NOMO-1 treated with DMSO at 0.1 percent for 48 hours (cell line): ENCODE data around the gene PPARA.

ENCODE experiments used
- DNase-seq: peaks from one replicate; lab custom pipeline; 2025; ENCODE audit not compliant: unreplicated experiment; lab: John Stamatoyannopoulos, UW

The PPARA gene

DNA sequence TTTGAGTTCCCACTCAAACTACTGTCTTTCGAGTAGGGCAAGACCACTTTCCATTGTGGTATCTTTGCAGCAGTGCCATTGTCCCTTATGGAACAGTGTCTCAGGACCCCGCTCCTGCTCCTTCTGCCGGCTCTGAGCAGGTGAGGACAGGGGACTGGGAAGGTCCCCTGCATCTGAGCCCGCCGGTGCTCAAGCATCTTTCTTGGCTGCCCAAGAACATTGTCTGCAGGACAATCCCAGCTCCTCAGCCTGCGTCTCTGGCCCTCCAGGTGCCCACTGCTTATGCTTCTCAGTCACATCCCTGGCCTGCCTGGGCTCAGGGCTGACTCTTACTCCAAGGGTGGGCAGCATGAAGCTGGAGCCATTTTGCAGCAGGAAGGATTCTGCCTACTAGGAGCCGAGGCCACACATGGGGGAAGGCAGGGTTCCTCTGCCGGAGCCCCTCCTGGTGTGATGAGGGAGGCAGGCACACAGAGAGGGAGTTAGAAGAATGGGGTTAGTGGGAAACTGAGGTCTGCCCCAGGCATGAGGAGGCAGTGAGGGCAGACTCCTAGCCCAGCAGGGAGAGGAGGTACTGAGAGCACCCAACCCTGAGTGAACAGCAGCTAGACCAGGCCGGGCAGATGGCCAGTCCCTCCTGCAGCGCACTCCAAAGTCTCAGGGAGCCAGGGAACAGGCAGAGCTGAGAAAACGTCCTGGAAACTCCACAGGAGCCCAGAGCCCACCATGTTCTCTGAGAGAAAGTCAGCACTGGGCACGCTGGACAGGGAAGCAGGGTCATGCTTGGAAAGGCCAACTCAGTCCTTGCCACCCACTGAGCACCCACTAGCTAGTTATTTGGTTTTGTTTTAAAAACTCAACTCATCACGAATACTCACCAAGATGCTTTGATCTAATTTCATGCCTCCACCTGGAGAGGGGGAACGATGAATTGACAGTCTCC lies 7.5 kb upstream of the PPARA start:
- DNase-seq: no peak

DNA sequence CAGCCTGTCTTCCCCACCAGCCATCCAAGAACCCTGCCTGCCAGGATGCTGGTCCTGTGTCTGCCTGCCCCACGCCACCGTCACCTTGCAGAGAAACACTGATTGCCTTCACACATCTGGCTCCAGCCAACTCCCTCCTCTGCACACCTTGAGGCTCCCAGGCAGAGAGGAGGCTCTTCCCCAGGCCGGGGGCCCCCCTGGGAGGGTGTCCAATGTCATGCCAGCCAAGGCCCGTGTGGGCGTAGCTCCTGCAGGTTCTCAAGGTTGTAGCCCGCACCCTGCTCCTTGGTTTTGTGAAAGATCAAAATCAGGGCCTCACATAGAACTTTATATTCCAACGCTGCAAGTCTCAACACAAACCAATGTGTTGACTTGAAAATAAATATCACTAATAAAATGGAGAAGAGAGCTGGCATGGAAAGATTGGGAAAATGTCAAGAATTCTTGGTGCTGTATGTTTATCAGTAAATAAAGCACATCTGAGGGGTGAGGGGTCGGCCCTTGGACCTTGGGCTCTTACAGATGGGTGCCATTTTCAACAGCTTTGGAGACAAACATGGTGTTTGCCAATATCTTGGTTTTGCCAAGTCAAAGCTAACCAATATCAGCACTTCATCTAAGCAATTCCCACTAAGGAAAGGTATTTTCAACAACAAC lies 6.7 kb upstream of the PPARA start:
- no peak for DNase-seq

- no peak for DNase-seq
Observed at GRCh38 chr22:46145361-46145851, 4.9 kb upstream of the PPARA start.

GRCh38 chr22:46145896-46146295 lies 4.4 kb upstream of the PPARA start:
- DNase-seq: no peak

DNA sequence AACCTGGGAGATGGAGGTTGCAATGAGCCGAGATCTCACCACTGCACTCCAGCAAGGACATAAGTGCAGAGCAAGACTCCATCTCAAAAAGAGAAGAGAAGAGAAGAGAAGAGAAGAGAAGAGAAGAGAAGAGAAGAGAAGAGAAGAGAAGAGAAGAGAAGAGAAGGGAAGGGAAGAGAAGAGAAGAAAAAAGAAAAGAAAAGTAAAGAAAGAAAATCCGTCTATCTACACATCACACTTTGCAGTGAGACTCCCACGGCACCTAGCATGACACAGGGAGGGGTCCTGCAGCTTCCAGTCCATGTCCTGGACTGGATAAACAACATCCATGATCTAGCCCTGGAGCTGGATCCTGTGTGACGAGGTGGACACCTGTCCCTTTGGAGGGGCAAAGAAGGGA lies 4.0 kb upstream of the PPARA start:
- DNase-seq: no peak

DNA sequence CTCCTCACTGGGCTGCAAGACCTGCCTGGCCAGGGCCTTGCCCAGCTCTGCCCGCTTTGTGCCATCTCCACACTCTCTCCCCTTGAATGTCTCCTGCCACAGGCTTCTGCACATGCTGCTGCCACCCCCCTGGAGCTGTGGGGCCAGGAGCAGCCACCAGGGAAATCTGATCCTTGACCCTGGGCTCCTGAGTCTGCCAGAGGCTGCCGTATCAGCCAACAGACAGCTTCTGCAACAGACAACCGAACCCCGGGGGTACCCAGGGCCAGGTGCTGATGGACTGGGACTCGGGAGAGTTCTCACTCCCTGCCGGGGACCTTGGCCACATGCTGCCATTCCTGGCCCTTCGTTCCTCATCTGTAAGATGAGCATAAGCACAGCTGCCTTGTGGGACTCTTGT lies 3.3 kb upstream of the PPARA start:
- no peak for DNase-seq

- no peak for DNase-seq
Observed at GRCh38 chr22:46147471-46148267, 2.7 kb upstream of the PPARA start.

DNA sequence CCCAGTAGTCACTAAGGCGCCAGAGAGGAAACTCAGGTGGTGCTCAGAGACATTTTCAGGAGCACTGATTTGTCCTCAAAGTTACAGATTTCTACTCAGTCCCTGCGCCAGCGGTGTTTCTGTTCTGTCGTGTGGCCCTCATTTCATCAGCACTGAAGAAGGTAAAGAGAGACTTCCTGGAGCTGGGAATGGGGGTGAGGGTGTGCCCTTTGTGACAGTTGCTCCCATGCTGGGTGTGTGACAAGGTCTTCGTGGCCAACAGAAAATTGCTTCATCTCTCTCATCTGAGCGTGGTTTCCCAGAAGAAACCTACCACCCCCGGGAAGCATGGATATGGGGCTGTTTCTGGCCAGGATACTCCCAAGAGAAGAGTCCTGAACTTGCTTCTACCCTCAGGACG lies 2.0 kb upstream of the PPARA start:
- DNase-seq: no peak

DNA sequence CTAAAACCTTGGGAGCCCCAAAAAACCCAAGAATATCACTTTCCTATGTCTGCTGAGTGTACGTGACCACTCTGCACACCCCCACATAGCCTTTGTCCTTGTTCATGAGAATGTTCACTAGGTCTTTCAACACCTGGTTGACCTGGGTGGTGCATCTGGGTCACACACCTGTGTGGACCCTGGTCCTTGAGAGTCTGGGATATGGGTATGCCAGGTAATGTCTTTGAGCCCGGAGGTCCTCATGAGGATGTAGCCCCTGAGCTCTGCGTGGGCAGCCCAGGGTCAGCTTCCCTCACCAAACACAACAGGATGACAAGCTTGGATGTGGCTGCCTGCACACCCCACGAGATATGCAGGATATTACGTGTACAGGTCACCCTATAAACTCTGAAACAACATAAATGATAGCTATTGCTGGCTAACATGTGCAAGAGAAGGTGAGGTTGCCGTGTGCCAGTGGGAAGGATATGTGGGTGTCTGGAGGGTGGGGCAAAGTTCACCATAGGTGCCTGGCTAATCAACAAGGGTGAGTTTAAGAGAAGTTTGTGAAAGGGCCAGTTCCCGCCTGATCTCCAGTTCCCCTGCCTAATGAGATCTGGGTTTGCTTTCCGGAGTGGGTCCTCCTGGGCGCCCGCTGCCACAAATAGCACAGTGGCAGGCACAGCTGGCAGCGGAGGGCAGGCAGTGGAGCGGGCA lies 1.4 kb upstream of the PPARA start:
- no peak for DNase-seq

GRCh38 chr22:46149512-46150033 lies 753 bp upstream of the PPARA start:
- no peak for DNase-seq

- no peak for DNase-seq
Observed at GRCh38 chr22:46150655-46151477, 540 bp downstream of the PPARA start.

GRCh38 chr22:46153930-46154329 lies 3.6 kb downstream of the PPARA start:
- DNase-seq: no peak

DNA sequence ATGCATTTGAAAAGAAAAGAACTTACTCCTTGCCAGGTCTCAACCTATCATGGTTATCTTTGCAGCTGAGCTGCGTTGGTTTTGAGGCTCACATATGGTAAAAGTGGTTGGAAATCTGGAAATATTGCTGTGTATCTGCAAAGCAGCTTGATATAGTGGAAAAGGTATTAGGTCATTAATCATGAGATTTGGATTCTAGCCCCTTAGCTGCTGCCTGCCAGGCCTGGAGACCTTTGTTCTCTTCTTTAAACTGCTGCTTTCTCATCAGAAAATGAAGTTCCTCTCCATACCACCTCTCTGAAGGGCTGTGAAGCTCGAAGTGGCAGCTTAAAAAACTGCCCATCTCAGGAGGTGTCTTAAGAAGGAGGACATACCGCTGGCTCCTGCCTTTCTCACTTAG lies 5.7 kb downstream of the PPARA start:
- DNase-seq: no peak

DNA sequence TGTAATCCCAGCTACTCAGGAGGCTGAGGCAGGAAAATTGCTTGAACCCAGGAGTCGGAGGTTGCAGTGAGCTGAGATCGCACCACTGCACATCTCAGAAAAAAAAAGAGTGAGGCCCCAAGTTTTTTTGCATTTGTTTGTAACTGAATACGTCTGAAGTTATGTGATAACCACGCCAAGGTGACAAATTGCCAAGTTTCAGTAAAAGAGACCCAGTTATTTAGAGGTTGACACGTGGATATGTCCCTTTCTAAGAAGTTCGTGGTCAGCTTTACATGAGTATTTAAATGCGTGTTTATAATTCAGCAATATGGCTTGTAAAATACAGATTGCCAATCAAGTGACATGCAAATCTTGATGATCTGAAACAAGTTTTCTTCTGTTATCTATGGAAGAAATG lies 8.0 kb downstream of the PPARA start:
- no peak for DNase-seq

DNA sequence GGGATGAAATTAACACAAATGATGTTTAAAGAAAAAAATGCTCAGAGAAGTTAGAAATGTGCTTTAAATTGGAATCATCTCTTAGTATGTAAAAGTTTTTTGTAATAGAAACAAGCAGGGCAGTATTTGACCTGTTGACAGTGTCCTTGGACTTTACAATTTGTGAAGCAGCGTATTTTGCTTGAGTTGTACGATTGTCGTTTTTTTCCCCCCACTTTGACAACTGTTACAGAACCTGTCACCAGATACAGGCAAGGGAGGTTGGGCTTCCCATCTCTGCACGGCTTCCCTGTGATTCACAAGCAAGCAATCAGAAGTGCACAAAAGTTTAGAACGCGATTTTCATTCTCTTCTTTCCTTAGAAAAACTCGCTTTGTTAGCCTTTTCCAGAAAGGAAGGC lies 8.9 kb downstream of the PPARA start:
- no peak for DNase-seq

GRCh38 chr22:46159777-46160176 lies 9.5 kb downstream of the PPARA start:
- DNase-seq: no peak

DNA sequence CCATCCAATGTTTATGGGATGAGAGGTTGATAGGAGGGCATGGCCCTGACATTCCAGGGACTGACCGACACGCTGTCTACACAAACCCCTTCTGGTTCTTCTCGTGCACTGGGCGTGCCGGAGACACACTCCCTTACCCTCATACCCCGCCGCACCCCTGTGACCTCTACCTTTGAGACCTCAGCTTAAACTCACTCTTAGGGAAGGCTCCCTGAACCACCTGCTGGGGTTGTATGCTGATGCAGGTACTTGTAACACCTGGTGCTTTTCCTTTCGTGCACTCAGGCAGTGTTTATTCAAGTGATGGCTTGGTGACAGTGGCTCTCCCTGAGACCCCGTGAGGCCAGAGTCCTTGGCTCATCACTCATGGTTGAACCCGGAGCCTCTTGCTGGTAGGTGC lies 12.0 kb downstream of the PPARA start:
- no peak for DNase-seq

DNA sequence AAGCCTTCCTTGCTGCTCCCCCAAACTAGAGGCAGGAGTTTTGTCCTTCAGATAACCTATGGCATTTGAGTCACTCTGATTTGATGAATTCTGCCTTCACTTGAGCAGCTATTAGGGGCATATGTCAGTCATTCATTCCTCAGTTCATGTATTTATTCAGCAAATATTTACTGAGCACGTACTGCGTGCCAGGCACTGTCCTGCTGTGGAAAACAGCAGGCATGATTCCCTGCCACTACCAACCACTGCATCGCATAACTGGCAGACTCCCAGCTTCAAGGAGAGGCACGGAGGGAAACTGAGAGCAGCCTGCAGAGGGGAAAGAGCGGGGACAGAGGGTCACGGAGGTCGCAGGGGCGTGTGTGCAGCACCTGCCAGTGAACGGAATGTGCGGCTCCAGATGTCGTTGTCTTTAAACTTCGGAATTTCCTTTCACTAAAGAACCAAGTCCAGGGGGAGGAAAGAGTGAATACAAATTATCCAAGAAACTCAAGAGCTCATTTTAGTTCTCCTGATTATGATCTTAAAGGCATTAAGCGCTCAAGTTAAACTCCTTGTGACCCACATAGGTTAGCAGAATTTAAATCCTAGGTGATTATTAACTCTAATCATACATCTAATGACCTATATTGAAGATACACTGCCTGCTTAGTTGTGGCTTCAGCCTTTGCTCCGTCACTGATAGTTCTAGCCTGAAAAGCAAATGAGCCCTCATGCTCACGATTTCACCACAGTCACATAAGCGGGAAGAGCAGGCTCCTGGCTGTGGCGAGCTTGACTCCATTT lies 12.6 kb downstream of the PPARA start:
- DNase-seq: no peak

DNA sequence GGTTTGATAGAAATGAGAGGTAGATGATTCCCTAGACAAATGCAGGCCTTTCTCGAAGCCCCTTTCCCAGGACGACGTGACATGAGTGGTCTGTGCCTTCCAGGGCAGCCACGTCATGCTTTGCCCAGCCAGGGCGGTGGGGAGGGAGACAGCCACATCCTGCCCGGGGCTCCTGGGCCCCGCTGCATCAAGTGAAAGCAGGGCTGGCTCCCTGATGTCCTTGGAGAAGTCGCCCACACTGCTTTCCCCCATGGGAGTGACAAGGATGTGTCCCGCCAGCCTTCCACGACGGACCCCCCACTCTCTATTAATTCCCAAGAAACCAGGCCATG lies 13.2 kb downstream of the PPARA start:
- DNase-seq: no peak
